ENCODE data around the gene PCDH9.

Gene PCDH9

GRCh38 chr13:67210208-67210607 lies 19.9 kb downstream of the PCDH9 start:
- no peak for TF ChIP-seq GABPA (IDR thresholded peaks at IDR 0.05; ENCODE audit: low read depth)
- no peak for TF ChIP-seq CTCF (IDR thresholded peaks at IDR 0.05; ENCODE audit: insufficient read depth, low read length)
- Histone ChIP-seq H3K27ac (replicated peaks) (no peak overlapping the region), H3K27me3 (ENCODE audit: insufficient read depth, poor library complexity, severe bottlenecking) (no peaks in the 10 kb centered on the region), H3K4me3 (replicated peaks; ENCODE audit: insufficient read depth, low read length) (no peak overlapping the region)
- no peak for DNase-seq (ENCODE audit: low read depth in 1 of 2, low spot score in 1 of 2)

- DNase-seq (ENCODE audit: low read depth in 1 of 2, low spot score in 1 of 2), result no peak
- no peak for TF ChIP-seq POLR2AphosphoS5 (IDR thresholded peaks at IDR 0.05; ENCODE audit: low read depth)
- TF ChIP-seq REST (IDR thresholded peaks at IDR 0.05; ENCODE audit: insufficient replicate concordance, low read depth), result no peak
- TF ChIP-seq CTCF (IDR thresholded peaks at IDR 0.05; ENCODE audit: insufficient read depth, low read length), result no peak
- no peak for TF ChIP-seq SPI1 (IDR thresholded peaks at IDR 0.05; ENCODE audit: borderline replicate concordance, low read depth)
- no peak for TF ChIP-seq GABPA (IDR thresholded peaks at IDR 0.05; ENCODE audit: low read depth)
- Histone ChIP-seq H3K27me3 (ENCODE audit: insufficient read depth, poor library complexity, severe bottlenecking) (no peaks in the 10 kb centered on the region), H3K4me3 (replicated peaks; ENCODE audit: insufficient read depth, low read length) (no peak overlapping the region), H3K27ac (replicated peaks) (no peak overlapping the region)
Measured at GRCh38 chr13:67208552-67208951, 21.6 kb downstream of the PCDH9 start.

- no peaks in the 10 kb centered on the region for H3K27me3 ChIP-seq (ENCODE audit: insufficient read depth, poor library complexity, severe bottlenecking)
- H3K27ac ChIP-seq (replicated peaks), result no peak overlapping the region
- H3K4me3 ChIP-seq (replicated peaks; ENCODE audit: insufficient read depth, low read length), result no peak overlapping the region
- DNase-seq (ENCODE audit: low read depth in 1 of 2, low spot score in 1 of 2), result no peak
- no peak for TF ChIP-seq SPI1 (IDR thresholded peaks at IDR 0.05; ENCODE audit: borderline replicate concordance, low read depth)
- TF ChIP-seq CTCF (IDR thresholded peaks at IDR 0.05; ENCODE audit: insufficient read depth, low read length), result no peak
- TF ChIP-seq POLR2AphosphoS5 (IDR thresholded peaks at IDR 0.05; ENCODE audit: low read depth), result no peak
- TF ChIP-seq GABPA (IDR thresholded peaks at IDR 0.05; ENCODE audit: low read depth), result no peak
- TF ChIP-seq REST (IDR thresholded peaks at IDR 0.05; ENCODE audit: insufficient replicate concordance, low read depth), result no peak
Measured at GRCh38 chr13:67204764-67205163, 25.4 kb downstream of the PCDH9 start.

- no peak for TF ChIP-seq SPI1 (IDR thresholded peaks at IDR 0.05; ENCODE audit: borderline replicate concordance, low read depth)
- TF ChIP-seq POLR2AphosphoS5 (IDR thresholded peaks at IDR 0.05; ENCODE audit: low read depth), result no peak
- TF ChIP-seq GABPA (IDR thresholded peaks at IDR 0.05; ENCODE audit: low read depth), result no peak
- no peak overlapping the region for H3K27ac ChIP-seq (replicated peaks)
- H3K27me3 ChIP-seq (ENCODE audit: insufficient read depth, poor library complexity, severe bottlenecking), result no peaks in the 10 kb centered on the region
- no peak overlapping the region for H3K4me3 ChIP-seq (replicated peaks; ENCODE audit: insufficient read depth, low read length)
- DNase-seq (ENCODE audit: low read depth in 1 of 2, low spot score in 1 of 2), result no peak
Measured at GRCh38 chr13:67200605-67201004, 29.5 kb downstream of the PCDH9 start.
